GM12892 (cell line): ENCODE measurements around the gene UBE2K.

ENCODE experiments used
- POLR2A ChIP-seq: IDR thresholded peaks from 2 replicates; pipeline ENCODE4 v1.6.1; 2011; ENCODE audit warnings: low read depth, low read length, control low read depth
- POLR2AphosphoS5 ChIP-seq: IDR thresholded peaks from 2 replicates; pipeline ENCODE4 v1.6.1; 2011; ENCODE audit warnings: low read depth, low read length, control low read depth
- TAF1 ChIP-seq: IDR thresholded peaks from 2 replicates; pipeline ENCODE4 v1.6.1; 2011; ENCODE audit warnings: low read depth, mild to moderate bottlenecking, control low read depth, low read length, borderline replicate concordance

GRCh38 chr4:39770471-39770870 is 72.5 kb downstream of the UBE2K start:
- TF ChIP-seq POLR2A, result no peak
- TF ChIP-seq POLR2AphosphoS5, result no peak
- no peak for TF ChIP-seq TAF1
